HG03139 (cell line): ENCODE results near the gene EPSTI1.

Experiments used
- ATAC-seq: cut with Tn5 transposase; IDR thresholded peaks from one replicate; pipeline ENCODE4 v1.9.1; 2021; ENCODE audit not compliant: unreplicated experiment

Gene EPSTI1

DNA sequence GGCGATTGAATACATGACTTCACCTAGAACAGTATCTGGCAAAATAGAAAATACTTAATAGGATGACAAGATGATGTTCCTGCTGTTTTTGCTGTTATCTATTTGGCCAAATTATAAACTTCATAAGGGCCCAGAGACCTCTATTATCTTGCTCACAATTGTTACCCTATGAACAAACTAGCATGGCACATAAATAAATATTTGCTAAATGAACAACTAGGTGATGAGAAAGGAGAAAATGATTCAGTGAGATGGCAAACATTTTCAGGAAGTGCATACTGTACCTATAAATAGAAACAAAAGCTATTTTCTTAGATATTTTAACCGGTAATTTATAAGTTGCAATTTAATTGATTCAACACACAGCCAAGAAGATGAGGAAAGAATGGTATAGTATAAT lies 132.3 kb downstream of the EPSTI1 start:
- no peak for ATAC-seq

DNA sequence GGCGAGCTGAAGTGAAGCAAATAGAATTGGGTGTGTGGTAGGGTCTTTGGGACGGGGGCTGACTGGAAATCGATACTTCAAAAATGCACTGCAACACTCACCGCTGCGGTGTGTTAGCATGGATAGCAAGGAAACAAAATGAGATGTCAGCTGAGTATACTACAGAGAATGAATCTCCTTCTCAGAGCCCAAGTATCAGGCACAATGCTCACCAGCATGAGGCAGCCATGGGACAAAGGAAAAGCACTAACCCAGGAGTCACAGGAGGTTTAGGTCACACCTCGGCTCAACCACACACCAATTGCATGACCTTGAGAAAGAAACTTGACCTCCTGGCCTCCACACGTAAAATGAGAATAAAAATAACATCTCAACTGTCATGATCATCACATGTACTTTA lies 136.6 kb downstream of the EPSTI1 start:
- ATAC-seq, result no peak

DNA sequence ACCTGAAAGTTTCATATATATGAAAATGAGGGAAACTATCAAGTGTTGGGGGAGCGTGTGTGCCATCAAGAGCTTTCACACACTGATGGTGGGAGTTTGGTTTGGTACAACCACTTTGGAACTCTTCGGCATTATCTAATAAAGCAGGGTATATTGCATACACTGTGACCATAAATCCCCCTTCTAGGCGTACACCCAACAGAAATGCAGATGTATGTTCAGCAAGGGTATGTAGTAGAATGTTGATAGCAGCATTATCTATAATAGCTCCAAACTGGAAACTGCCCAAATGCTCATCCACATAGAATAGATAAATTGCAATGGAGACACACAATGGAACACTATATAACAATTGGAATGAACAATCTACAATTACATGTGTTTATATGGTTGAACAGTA lies 139.9 kb downstream of the EPSTI1 start:
- ATAC-seq, result no peak

DNA sequence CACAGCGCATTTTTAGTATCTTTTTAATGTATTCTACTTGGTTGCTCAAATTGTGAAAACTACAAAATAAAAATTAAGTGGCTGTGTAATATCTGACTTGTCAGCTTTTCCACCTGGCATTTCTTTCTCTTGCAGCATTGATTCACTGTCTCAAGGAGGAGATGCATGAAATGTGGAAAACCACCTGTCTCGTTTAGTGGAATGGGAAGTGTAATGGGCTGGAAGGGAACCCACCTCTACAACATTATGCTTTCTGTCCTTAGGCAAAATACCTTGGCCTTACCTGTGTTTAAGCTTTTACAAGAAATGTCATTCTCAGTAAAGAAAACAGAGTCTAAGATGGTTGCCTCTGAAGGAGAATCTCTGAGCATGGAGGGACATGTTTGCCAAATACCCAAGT lies 142.8 kb downstream of the EPSTI1 start:
- ATAC-seq, result no peak

DNA sequence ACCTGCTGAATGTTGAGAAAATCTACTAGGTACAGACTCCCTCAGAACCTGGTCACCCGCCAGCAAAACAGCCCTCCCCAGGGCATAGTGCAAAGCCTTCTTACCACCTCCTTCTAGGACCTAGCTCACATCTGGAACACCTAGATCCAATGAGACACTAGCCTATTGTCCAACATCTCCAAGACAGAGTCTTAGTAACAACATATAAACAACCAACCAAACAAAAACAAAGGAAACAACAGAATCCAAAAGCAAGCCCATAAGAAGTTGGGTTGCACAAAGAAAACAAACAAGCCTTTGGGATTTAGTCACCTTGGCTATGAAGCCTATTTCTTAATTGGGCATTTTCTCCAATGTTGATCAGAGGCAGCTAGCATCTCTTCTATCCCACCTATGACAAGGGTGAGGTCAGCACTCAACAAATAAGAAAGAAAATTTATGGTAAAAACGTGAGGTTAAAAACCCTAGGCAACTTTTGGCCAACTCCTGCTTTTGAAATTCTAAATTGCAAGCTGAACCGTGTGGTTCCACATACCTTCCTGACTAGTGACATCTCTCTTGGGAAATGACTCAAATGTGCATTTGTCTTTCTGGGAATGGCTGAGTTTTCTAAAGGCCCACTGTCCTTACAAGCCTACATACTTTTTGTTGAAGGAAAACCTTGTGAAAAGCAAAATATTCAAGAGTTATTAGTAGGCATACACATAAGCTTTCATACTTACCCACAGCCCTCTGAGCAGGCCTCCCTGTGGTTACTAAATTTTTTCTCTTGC lies 144.0 kb downstream of the EPSTI1 start:
- ATAC-seq, result no peak

DNA sequence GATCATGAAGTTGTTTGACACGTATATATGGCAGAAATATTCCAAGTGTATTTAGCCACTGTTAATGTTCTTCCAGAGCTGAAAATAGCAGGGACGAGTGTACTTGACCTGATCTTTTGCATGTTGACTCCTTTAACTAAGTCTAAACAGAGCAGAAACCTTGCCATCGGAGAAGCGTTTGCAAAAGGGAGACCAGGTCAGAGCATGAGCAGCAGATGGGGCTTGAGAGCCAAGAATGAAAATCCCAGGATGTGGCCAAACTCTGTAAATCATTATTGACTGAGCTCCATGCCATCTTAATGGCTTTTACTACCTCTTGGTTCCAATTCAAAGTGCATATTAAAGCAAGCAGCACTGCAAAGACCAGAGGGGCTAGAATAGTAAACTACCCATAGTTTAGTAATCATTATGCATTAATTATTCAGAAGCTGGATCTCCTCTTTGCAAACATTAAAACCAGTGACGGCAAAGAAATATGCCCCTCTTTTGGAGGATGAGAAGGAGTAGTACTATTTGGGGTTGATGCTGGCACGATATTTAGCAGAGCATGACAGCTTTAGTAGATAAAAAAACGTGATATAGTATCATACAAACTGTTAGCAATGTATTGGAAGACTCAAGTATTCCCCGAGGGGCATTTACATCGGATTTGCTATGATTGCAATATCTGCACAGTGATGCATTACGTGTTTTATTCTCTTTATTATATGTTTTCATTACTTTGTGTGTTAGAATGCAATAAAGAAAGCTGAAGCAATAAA lies 154.9 kb downstream of the EPSTI1 start:
- ATAC-seq, result no peak
